AG04450 (cell line): ENCODE results near the gene CSNK2A3. TPM values are rescaled to one million over a fixed set of nuclear protein-coding genes. Genes with fewer than 3 reads are reported as not detected.

ENCODE experiments used
- CTCF ChIA-PET: fragments of 300-600, 350-600 bp; formaldehyde crosslinking; extraction: SDS; loops from one replicate; lab custom pipeline; 2022; ENCODE audit warnings: antibody characterized with exemption, inconsistent platforms; lab: Charles Lee
- POLR2A ChIA-PET: fragments of 350-600 bp; formaldehyde crosslinking; extraction: SDS; loops from one replicate; lab custom pipeline; 2021; ENCODE audit warnings: antibody characterized with exemption, inconsistent platforms; lab: Yijun Ruan, JAX
- DNase-seq: peaks from one replicate; pipeline ENCODE4 v3.0.0-alpha.2; 2011; ENCODE audit warnings: low read depth, low spot score
- H3K27ac ChIP-seq: one replicate; pipeline ENCODE4 v1.5.1; 2012; ENCODE audit warnings: low read depth, low read length, control low read depth
- H3K27me3 ChIP-seq: one replicate; pipeline ENCODE4 v1.6.0; 2012; ENCODE audit warnings: low read length; ENCODE audit not compliant: control insufficient read depth, insufficient read depth
- H3K4me3 ChIP-seq: 2 replicates; pipeline ENCODE4 v1.5.1; 2011; ENCODE audit warnings: mild to moderate bottlenecking, low read depth, low read length, control low read depth
- H3K9me3 ChIP-seq: 2 replicates; pipeline ENCODE4 v1.5.1; 2012; ENCODE audit warnings: low read length; ENCODE audit not compliant: control insufficient read depth, insufficient read depth
- polyA plus RNA-seq: library from polyadenylated mRNA; depleted of rRNA; stranded (reverse); fragments of >200 nt; gene quantifications from 2 replicates; pipeline ENCODE4 v1.2.3, GENCODE V29; 2011
- TF ChIP-seq, protein P1 (sequence below): IDR thresholded peaks from 2 replicates; pipeline ENCODE4 v1.5.1; 2011; ENCODE audit warnings: low read depth, low read length, control low read depth, inconsistent platforms

CSNK2A3 gene
- polyA plus RNA-seq, 1 experiment = 5.2 TPM

DNA sequence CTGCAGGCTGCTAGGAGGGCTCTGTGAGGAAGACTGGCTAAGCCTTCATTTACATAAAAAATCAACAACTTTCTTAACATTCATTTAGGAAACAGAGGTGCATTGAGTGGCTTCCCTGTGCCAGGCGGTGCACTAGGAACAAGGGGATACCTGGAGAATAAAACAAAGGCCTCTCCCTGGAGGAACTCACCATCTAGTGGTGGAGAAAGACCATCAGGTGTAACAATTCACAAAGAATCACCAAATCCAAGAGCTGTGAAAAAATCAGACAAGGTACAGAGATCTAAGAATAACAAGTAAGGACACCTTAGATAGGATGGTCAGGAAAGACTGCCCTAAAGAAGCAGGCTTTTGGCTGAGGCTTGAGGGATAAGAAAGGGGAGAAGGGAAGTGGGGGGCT is 40.3 kb downstream of the CSNK2A3 start:
- no peak overlapping the region for H3K27ac ChIP-seq
- H3K9me3 ChIP-seq = no peaks in the 10 kb centered on the region
- H3K4me3 ChIP-seq = no peak overlapping the region
- no peaks in the 10 kb centered on the region for H3K27me3 ChIP-seq
- no peak for DNase-seq
- TF ChIP-seq, protein P1, sequence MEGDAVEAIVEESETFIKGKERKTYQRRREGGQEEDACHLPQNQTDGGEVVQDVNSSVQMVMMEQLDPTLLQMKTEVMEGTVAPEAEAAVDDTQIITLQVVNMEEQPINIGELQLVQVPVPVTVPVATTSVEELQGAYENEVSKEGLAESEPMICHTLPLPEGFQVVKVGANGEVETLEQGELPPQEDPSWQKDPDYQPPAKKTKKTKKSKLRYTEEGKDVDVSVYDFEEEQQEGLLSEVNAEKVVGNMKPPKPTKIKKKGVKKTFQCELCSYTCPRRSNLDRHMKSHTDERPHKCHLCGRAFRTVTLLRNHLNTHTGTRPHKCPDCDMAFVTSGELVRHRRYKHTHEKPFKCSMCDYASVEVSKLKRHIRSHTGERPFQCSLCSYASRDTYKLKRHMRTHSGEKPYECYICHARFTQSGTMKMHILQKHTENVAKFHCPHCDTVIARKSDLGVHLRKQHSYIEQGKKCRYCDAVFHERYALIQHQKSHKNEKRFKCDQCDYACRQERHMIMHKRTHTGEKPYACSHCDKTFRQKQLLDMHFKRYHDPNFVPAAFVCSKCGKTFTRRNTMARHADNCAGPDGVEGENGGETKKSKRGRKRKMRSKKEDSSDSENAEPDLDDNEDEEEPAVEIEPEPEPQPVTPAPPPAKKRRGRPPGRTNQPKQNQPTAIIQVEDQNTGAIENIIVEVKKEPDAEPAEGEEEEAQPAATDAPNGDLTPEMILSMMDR = no peak
- ChIA-PET CTCF (no interaction called here), POLR2A (no interaction called here)

DNA sequence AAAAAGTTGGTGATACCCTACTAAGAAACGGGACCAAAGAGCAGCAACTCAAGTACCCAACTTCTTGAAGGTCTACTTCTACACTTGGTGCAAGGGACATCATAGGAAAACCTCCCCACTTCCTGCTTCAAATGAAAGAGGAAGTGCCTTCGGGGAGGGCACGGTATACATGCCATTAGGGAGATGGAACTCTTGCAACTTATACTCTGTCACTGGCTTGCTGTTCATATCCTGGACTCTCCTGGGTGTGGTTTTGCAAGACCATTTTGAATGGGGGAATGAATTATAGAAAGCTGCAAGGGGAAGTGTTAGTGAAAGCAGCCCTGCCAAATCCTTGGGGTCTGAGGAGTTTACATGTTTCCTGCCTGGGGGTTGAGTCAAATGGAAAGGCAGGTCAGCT is 41.9 kb downstream of the CSNK2A3 start:
- CTCF ChIA-PET = no interaction called here
- Histone ChIP-seq H3K4me3 (no peak overlapping the region), H3K27me3 (no peaks in the 10 kb centered on the region), H3K27ac (no peak overlapping the region), H3K9me3 (no peaks in the 10 kb centered on the region)
- TF ChIP-seq, protein P1 = no peak
- no peak for DNase-seq
- POLR2A ChIA-PET = no interaction called here

DNA sequence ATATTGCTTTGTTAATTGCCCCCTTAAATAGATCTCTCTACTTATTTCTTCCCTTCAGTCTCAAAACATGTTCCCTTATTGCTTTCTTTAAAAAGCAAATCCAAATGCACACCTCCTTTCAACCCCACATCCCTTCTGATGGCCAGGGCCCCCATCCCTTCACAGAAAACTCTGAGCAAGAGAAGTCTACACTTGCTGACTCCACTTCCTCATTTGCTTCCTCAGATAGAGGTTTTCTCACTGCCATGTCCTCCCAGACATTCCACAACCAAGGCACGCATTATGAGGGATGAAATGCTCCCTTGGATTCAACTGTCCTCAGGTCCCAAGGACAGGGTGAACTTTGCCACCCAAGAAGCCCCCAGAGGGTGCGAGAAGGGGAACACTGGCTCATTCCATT is 43.1 kb downstream of the CSNK2A3 start:
- TF ChIP-seq, protein P1 = no peak
- Histone ChIP-seq H3K9me3 (no peaks in the 10 kb centered on the region), H3K27me3 (no peaks in the 10 kb centered on the region), H3K27ac (no peak overlapping the region), H3K4me3 (no peak overlapping the region)
- no peak for DNase-seq
- CTCF ChIA-PET = no interaction called here
- POLR2A ChIA-PET = no interaction called here

DNA sequence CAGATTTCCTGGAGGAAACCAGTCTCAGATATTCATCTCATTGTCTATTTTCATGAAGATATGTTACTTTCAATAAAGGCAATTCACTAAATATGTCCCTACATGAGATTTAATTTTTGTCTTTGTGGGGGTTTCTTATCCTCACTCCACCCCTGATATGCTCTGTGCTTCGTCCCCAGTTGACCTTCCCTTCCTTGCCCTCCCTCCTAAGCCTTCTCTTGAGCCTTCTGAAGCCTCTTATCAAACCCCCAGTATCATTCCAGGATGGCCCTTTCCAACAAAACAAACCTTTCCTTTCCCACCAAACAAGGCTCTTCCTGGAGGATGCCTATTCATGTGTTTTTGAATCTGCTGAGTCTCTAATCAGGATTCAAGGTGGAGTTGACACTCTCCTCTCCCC is 44.8 kb downstream of the CSNK2A3 start:
- H3K9me3 ChIP-seq = no peaks in the 10 kb centered on the region
- no peak for DNase-seq
- H3K27me3 ChIP-seq = no peaks in the 10 kb centered on the region
- TF ChIP-seq, protein P1 = no peak
- CTCF ChIA-PET = no interaction called here
- POLR2A ChIA-PET = no interaction called here
- H3K4me3 ChIP-seq = no peak overlapping the region
- H3K27ac ChIP-seq = no peak overlapping the region

DNA sequence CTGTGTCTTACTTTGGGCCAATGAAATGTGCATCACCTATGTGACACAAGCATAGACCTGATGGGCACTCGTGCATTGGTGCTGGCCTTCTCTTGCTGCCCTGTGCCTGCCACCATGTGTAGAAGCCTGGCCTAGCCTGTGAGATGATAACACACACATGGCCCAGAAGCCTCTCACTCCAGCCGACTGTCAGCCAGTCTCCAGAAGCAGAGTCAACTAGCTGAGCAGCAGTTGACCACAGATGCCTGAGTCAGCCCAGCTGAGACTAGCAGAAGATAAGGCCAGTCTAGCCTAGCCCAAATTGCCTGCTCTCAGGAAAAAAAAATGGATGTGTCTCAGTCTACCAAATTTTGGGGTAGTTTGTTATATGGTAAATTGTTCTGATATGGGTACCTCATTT is 46.2 kb downstream of the CSNK2A3 start:
- CTCF ChIA-PET = no interaction called here
- H3K27ac ChIP-seq = no peak overlapping the region
- DNase-seq = no peak
- H3K4me3 ChIP-seq = no peak overlapping the region
- peaks cover 2% of the 10 kb centered on the region for H3K27me3 ChIP-seq
- no peaks in the 10 kb centered on the region for H3K9me3 ChIP-seq
- TF ChIP-seq, protein P1 = no peak
- POLR2A ChIA-PET = no interaction called here
